ENCODE measurements around the gene MBP. TPM values are rescaled to one million over a fixed set of nuclear protein-coding genes. Genes with fewer than 3 reads are reported as not detected.

The MBP gene
- total RNA-seq, 2 donors from 2014 or later, result 41.7 to 42.2 TPM

GRCh38 chr18:77090546-77091174 lies 41.9 kb downstream of the MBP start:
- Histone ChIP-seq H3K4me1 (ENCODE audit: control insufficient read depth in 1 of 2, low read depth in 2 of 2) (peaks cover 16 to 37% of the 10 kb centered on the region in 2 donors), H3K36me3 (no peaks in the 10 kb centered on the region), H3K4me3 (no peak overlapping the region), H3K27me3 (replicated peaks; ENCODE audit: insufficient read depth) (no peaks in the 10 kb centered on the region), H3K27ac (peak overlapping the region in 1 of 2 donors; percentile 41), H3K9me3 (no peaks in the 10 kb centered on the region)
- TF ChIP-seq CTCF (IDR thresholded peaks at IDR 0.05), result no peak
- no peak for ATAC-seq (ENCODE audit: insufficient number of reproducible peaks, low FRiP score, low read depth)
- DNase-seq (ENCODE audit: low spot score), result no peak

GRCh38 chr18:77089723-77090285 lies 42.8 kb downstream of the MBP start:
- peaks cover 20 to 45% of the 10 kb centered on the region in 2 donors for H3K4me1 ChIP-seq (ENCODE audit: control insufficient read depth in 1 of 2, low read depth in 2 of 2)
- no peak for TF ChIP-seq CTCF (IDR thresholded peaks at IDR 0.05)
- no peak for ATAC-seq (ENCODE audit: insufficient number of reproducible peaks, low FRiP score, low read depth)
- peak overlapping the region in 1 of 2 donors; percentile 59 for H3K27ac ChIP-seq
- H3K4me3 ChIP-seq, result no peak overlapping the region
- H3K36me3 ChIP-seq, result no peaks in the 10 kb centered on the region
- no peaks in the 10 kb centered on the region for H3K9me3 ChIP-seq
- no peaks in the 10 kb centered on the region for H3K27me3 ChIP-seq (replicated peaks; ENCODE audit: insufficient read depth)
- no peak for DNase-seq (ENCODE audit: low spot score)

GRCh38 chr18:77088963-77089722 lies 43.4 kb downstream of the MBP start:
- ATAC-seq (ENCODE audit: insufficient number of reproducible peaks, low FRiP score, low read depth), result no peak
- Histone ChIP-seq H3K27me3 (replicated peaks; ENCODE audit: insufficient read depth) (no peaks in the 10 kb centered on the region), H3K27ac (peak overlapping the region in 1 of 2 donors; percentile 59), H3K4me1 (ENCODE audit: control insufficient read depth in 1 of 2, low read depth in 2 of 2) (peaks cover 26 to 52% of the 10 kb centered on the region in 2 donors), H3K36me3 (no peaks in the 10 kb centered on the region), H3K9me3 (no peaks in the 10 kb centered on the region), H3K4me3 (no peak overlapping the region)
- no peak for DNase-seq (ENCODE audit: low spot score)
- TF ChIP-seq CTCF (IDR thresholded peaks at IDR 0.05), result no peak

- peak; percentile 23 for ATAC-seq (ENCODE audit: insufficient number of reproducible peaks, low FRiP score, low read depth)
- H3K27ac ChIP-seq, result peak overlapping the region; percentile 44 to 59
- no peak for TF ChIP-seq CTCF (IDR thresholded peaks at IDR 0.05)
- no peaks in the 10 kb centered on the region for H3K27me3 ChIP-seq (replicated peaks; ENCODE audit: insufficient read depth)
- no peak for DNase-seq (ENCODE audit: low spot score)
- H3K36me3 ChIP-seq, result no peaks in the 10 kb centered on the region
- peak overlapping the region; percentile 67 for H3K4me3 ChIP-seq
- peaks cover 26 to 62% of the 10 kb centered on the region in 2 donors for H3K4me1 ChIP-seq (ENCODE audit: control insufficient read depth in 1 of 2, low read depth in 2 of 2)
- H3K9me3 ChIP-seq, result no peaks in the 10 kb centered on the region
Measured at GRCh38 chr18:77087393-77088141, 45.0 kb downstream of the MBP start.

Measured in thoracic aorta (tissue), 2 donors.